Measurements from ENCODE around the gene RPRD2. TPM values are rescaled to one million over a fixed set of nuclear protein-coding genes. Genes with fewer than 3 reads are reported as not detected.

Gene RPRD2
- total RNA-seq, 1 donor from 2014 or later = 29.6 TPM

DNA sequence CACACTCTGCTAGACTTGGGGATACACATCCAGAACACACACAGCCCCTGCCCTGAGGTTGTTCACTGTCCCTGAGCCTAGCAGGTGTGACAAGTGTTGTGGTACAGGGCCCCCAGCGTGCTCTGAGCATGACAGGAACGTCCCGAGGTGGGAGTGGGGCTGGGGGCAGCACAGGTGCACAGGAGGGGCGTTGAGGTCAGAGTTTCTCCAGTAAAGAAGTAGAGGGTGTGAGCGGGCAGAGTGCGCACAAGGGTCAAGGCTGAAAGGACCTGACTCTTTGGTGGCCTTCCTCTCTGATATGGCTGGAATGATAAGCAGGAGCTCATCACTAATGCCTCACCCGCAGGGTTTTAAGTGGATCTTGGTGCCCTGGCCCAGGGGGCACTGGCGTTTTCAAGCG, 150.3 kb downstream of the RPRD2 start:
- Mint-ChIP-seq H3K27me3 (ENCODE audit: unreplicated experiment) (peaks cover 21% of the 10 kb centered on the region), H3K36me3 (ENCODE audit: low read depth, unreplicated experiment) (peaks cover 22% of the 10 kb centered on the region), H3K4me1 (ENCODE audit: unreplicated experiment) (peaks cover 56% of the 10 kb centered on the region), H3K27ac (ENCODE audit: unreplicated experiment) (no peak overlapping the region), H3K9me3 (ENCODE audit: unreplicated experiment) (no peaks in the 10 kb centered on the region), H3K4me3 (ENCODE audit: unreplicated experiment) (peak overlapping the region; percentile 84)
- TF ChIP-seq, protein P1, sequence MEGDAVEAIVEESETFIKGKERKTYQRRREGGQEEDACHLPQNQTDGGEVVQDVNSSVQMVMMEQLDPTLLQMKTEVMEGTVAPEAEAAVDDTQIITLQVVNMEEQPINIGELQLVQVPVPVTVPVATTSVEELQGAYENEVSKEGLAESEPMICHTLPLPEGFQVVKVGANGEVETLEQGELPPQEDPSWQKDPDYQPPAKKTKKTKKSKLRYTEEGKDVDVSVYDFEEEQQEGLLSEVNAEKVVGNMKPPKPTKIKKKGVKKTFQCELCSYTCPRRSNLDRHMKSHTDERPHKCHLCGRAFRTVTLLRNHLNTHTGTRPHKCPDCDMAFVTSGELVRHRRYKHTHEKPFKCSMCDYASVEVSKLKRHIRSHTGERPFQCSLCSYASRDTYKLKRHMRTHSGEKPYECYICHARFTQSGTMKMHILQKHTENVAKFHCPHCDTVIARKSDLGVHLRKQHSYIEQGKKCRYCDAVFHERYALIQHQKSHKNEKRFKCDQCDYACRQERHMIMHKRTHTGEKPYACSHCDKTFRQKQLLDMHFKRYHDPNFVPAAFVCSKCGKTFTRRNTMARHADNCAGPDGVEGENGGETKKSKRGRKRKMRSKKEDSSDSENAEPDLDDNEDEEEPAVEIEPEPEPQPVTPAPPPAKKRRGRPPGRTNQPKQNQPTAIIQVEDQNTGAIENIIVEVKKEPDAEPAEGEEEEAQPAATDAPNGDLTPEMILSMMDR (IDR thresholded peaks at IDR 0.05; ENCODE audit: unreplicated experiment) = no peak
- DNase-seq (ENCODE audit: low spot score) = no peak

DNA sequence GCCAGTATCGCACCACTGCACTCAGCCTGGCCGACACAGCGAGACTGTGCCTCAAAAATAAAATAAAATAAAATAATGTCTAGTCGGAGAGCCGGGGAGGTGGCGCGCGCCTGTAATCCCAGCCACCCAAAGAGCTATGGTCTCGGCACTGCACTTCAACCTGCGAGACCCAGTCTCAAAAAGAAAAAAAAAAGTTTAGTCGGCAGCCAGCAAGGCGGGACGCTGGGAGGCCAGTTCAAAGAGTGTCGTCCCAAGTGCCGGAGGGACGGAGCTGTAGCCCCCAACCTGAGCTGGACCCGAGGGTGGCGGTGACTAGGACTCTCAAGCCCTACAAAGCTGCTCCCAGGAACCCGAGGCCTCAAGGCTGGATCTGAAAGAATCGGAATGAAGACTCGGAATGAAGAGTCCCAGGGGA, 151.0 kb downstream of the RPRD2 start:
- TF ChIP-seq, protein P1 (IDR thresholded peaks at IDR 0.05; ENCODE audit: unreplicated experiment) = no peak
- peaks cover 21% of the 10 kb centered on the region for H3K27me3 Mint-ChIP-seq (ENCODE audit: unreplicated experiment)
- peaks cover 22% of the 10 kb centered on the region for H3K36me3 Mint-ChIP-seq (ENCODE audit: low read depth, unreplicated experiment)
- H3K4me3 Mint-ChIP-seq (ENCODE audit: unreplicated experiment) = peak overlapping the region; percentile 85
- DNase-seq (ENCODE audit: low spot score) = no peak
- H3K27ac Mint-ChIP-seq (ENCODE audit: unreplicated experiment) = peak overlapping the region; percentile 30
- peaks cover 53% of the 10 kb centered on the region for H3K4me1 Mint-ChIP-seq (ENCODE audit: unreplicated experiment)
- no peaks in the 10 kb centered on the region for H3K9me3 Mint-ChIP-seq (ENCODE audit: unreplicated experiment)

DNA sequence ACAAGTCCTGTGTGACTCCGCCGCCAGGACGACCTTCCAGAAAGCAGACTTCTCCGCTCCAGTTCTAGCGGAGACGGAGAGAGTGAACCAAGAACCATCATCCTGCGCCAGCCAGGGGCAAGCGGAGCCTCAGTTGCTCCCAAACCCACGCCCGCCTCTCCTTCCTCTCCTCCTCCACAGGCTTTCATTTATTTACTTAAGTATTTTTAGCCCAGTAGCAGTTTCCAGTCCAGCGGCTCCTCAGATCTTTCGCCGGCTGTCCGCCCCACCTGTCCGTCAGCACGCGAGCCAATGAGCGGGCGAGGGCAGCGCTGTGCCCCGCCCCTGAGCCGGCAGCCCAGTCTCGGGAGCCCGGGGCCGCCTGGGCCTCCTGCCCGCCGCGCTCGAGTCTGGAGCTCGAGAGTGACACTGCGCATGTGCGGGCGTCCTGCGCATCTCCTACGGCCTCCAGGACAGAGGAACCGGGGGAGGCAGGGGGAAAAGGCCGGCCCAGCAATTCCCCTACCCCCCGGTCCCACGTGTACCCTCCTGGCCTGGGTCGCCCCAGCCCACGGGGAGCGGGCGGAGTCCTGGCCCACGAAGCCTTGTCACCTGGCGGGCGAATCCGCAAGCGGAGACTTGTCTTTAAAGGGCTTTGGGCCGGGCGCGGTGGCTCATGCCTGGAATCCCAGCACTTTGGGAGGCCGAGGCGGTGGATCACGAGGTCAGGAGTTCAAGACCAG, 151.5 kb downstream of the RPRD2 start, which contains the start of gene FALEC:
Gene FALEC (plus strand): TSS at position 425 of the 722 bp plus-strand sequence.
- peak; percentile 97 for DNase-seq (ENCODE audit: low spot score)
- Mint-ChIP-seq H3K4me1 (ENCODE audit: unreplicated experiment) (peaks cover 47% of the 10 kb centered on the region), H3K36me3 (ENCODE audit: low read depth, unreplicated experiment) (peaks cover 17% of the 10 kb centered on the region), H3K4me3 (ENCODE audit: unreplicated experiment) (peak within 1 kb of the TSS; percentile 85), H3K9me3 (ENCODE audit: unreplicated experiment) (no peaks in the 10 kb centered on the region), H3K27ac (ENCODE audit: unreplicated experiment) (peak within 1 kb of the TSS; percentile 30), H3K27me3 (ENCODE audit: unreplicated experiment) (peaks cover 17% of the 10 kb centered on the region)
- TF ChIP-seq, protein P1 (IDR thresholded peaks at IDR 0.05; ENCODE audit: unreplicated experiment) = no peak

DNA sequence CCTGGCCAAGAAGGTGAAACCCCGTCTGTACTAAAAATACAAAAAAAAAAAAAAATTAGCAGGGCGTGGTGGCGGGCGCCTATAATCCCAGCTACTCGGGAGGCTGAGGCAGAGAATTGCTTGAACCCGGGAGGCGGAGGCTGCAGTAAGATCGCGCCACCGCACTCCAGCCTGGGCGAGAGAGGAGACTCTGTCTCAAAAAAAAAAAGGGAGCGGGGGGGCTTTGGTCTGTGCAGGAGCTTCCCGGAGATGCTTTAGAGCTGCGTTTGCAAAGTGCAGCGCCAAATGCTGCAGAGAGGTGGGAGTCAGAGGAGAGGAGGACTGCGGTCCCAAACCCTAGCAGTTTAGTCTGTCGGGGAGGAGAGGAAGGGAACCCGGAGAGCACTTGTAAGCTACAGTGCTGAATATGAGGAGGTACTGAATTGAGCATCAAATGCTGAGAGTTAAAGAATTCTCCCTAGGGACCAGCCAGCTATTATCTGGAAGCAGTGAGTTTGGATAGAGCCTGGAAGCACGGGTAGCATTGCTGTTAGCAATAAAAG, 152.2 kb downstream of the RPRD2 start:
- TF ChIP-seq, protein P1 (IDR thresholded peaks at IDR 0.05; ENCODE audit: unreplicated experiment) = no peak
- Mint-ChIP-seq H3K4me3 (ENCODE audit: unreplicated experiment) (peak overlapping the region; percentile 85), H3K36me3 (ENCODE audit: low read depth, unreplicated experiment) (peaks cover 12% of the 10 kb centered on the region), H3K27ac (ENCODE audit: unreplicated experiment) (no peak overlapping the region), H3K27me3 (ENCODE audit: unreplicated experiment) (peaks cover 14% of the 10 kb centered on the region), H3K4me1 (ENCODE audit: unreplicated experiment) (peaks cover 41% of the 10 kb centered on the region), H3K9me3 (ENCODE audit: unreplicated experiment) (no peaks in the 10 kb centered on the region)
- no peak for DNase-seq (ENCODE audit: low spot score)

DNA sequence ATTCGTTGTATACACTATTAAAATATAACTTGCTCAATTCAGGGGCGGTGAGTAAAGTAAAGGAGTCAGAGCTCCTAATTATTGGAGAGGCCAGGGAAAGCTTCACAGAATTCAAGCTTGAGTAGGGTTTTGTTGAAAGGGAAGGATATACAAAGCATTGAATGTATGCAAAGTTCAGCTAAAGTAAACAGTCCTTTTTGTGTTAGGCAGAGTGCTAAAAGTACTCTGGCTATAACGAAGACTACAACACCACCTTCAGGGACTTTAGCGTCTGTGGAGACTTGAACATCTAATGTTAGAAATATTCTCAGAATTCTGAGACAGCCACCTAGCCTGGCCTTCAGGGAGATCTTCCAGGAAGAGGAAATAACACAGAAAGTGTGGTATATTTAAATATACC, 152.7 kb downstream of the RPRD2 start:
- H3K4me3 Mint-ChIP-seq (ENCODE audit: unreplicated experiment) = peak overlapping the region; percentile 85
- TF ChIP-seq, protein P1 (IDR thresholded peaks at IDR 0.05; ENCODE audit: unreplicated experiment) = no peak
- H3K4me1 Mint-ChIP-seq (ENCODE audit: unreplicated experiment) = peaks cover 36% of the 10 kb centered on the region
- H3K27me3 Mint-ChIP-seq (ENCODE audit: unreplicated experiment) = peaks cover 14% of the 10 kb centered on the region
- no peaks in the 10 kb centered on the region for H3K9me3 Mint-ChIP-seq (ENCODE audit: unreplicated experiment)
- H3K36me3 Mint-ChIP-seq (ENCODE audit: low read depth, unreplicated experiment) = peaks cover 10% of the 10 kb centered on the region
- DNase-seq (ENCODE audit: low spot score) = no peak
- no peak overlapping the region for H3K27ac Mint-ChIP-seq (ENCODE audit: unreplicated experiment)
